NCI-H510A (cell line): ENCODE results near the gene CDH26.

Experiments
- DNase-seq: peaks from one replicate; lab custom pipeline; 2025; lab: John Stamatoyannopoulos, UW

Gene CDH26

DNA sequence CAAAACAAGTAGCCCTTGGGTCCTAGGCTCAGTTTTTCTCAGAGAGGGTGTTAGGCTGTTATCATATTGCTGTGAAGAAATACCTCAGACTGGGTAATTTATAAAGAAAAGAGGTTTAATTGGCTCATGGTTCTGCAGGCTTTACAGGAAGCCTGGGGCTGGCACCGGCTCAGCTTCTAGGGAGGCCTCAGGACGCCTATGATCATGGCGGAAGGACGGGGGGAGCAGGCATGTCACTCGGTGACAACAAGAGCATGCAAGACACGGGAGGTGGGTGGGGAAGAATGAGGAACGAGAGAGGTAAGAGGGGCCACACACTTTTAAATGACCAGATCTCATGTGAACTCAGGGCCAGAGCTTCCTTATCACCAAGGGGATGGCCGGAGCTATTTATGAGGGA lies 26.9 kb downstream of the CDH26 start:
- no peak for DNase-seq

DNA sequence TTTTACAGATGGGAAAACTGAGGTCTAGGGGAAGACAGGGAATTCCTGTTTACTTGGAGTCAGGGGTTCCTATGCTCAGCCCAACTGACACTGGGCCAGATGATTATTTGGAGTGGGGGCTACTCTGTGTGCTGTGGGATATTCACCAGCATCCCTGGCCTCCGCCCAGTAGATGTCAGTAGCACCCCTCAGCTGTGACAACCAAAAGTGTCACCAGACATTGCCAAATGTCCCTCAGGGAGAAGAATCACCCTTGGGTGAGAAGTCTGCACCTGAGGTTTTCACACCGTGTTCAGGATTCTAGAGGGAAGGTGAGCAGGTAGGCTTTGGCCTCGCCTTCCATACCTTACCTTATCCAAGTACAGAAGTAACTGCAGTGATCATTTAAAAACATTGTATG lies 27.6 kb downstream of the CDH26 start:
- no peak for DNase-seq

DNA sequence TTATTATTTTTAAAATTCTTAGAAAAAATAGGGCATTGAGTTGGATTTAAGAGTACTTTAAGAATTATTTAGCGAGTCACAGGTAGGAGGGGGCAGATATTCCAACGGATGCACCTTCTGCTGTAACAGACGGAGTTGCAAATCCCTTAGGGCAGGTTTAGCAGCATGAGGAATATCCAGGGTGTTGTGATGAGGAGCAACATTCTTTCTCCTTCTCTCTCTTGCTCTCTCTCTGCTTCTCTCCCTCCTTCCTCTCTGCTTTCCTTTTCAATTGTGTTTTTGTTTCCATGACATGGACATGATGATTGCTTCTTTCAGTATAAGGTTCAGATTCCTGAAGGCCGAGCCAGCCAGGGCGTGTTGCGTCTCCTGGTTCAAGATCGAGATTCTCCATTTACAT lies 28.9 kb downstream of the CDH26 start:
- DNase-seq = no peak

DNA sequence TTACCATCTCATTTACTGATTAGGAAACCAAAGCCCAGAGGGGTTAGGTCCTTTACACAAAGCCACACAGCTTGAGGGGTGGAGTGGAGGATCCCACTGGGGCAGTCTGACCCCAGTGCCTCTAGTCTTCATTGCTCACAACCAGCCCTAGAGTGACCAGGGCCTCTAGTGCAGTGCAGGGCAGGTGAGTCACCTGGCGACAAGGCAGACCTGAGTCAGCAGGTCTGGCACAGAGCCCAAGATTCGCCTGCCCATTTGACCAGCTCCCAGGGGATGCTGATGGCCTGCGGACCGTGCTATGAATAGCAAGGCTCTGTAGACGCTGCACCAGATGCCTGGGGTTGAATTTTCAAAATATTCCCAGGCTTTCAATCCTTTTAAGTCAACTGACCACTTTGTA lies 29.9 kb downstream of the CDH26 start:
- DNase-seq = no peak

DNA sequence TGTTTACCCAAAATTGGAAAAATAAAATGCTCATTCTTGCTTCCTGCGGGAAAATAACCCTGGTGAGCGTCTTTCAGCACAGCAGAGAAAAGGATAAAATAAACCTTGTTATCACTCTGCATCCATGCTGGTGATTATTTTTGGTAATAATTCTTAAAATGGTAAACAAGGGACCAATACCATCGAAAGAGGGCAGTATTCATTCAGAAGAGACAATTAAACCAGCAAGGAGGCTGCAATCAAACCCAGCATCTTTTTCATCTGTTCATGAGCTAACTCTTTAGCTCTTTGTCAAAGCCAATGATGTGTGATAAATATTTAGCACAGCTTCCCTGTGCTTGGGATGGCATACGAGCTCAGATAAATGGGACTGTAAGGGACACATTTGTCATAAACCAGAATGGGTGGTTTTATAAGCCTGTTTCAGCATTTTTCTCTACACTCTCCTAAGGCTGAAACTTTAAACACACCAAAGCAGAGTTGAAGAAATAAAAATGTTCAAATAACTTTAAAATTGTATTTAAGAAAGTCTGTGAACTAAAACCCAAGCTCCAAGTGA lies 34.4 kb downstream of the CDH26 start:
- no peak for DNase-seq

DNA sequence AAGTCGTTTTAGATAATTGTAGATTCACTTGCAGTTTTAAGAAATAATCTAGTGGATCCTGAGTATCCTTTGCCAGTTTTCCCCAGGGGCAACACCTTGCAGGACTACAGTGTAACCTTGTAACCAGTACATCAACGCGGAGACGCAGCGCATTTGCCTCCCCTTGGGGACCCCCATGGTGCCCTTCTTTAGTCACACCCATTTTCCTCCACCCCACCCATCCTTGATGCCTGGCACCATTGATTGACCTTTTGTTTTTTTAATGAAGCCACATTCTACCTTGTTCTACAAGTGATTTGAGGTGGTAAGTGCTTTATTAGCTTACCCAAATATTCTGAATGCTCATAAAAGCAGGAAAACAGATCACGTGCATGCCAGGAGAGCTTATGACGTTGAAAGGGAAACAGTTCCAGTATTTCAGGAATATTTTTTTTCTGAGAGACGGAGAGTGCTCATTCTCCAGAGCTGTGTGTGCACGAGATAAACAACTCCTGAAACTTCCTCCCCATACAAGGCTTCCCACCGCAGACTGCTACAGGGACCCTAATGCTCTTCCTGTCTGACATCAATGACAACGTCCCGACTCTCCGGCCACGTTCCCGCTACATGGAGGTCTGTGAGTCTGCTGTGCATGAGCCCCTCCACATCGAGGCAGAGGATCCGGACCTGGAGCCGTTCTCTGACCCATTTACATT lies 35.7 kb downstream of the CDH26 start:
- DNase-seq = no peak

DNA sequence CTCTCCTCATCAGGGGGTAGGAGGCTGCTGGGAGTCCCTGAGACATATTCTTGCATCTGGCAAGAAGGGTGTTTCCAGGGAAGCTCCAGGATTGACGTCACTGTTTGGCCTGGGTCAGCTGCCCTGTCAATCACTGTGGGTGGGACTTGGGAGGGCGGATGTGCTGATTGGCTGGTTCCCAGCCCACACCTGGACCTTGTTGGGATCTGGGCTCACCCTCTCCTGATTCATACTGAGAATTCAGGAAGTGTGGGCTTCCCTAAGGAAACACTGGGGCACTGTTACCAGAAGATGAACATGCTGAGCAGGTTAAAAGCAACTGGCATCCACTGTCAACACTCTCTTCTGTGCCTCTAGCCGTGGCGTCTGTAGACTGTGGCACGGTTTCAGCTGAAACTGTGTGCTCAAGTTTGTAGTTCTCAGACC lies 36.5 kb downstream of the CDH26 start:
- peak; percentile 22 for DNase-seq

DNA sequence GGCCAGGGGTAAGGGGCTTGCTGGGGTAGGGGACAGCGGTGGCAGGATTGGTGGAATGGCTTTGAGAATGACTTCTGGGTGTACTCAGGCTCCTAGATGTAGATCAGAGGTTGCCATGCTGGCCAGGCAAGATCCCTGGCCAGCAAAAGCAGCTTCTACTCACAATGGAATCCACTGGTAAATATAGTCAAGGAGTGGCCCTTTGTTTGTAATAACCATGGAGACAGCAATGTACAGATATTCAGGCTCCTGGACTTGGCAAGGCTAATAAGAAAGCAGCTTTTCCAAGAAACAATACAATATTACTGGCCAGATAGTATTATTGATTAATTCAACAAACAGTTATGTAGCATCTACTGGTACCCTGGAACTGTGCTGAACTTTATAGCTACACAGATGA lies 37.9 kb downstream of the CDH26 start:
- DNase-seq = no peak

DNA sequence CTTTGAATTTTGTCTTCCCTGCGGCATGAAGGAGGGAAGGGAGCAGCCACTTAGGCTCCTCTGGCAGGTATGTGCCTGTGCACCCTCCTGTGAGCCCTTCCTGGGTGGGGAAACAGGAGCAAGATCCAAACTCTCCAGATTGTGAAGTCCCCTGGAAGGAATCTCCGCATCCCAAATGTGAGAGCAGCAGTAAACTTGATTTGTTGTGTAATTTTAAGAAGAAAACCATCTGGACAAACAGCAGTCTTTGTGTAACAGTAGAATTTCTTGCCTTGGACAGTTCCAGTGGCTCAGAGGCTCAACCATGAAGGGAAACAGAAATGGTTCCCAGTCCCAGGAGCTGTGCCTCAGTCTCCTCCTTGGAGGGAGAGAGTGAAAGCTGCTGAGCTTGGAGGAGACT lies 39.7 kb downstream of the CDH26 start:
- DNase-seq = no peak

DNA sequence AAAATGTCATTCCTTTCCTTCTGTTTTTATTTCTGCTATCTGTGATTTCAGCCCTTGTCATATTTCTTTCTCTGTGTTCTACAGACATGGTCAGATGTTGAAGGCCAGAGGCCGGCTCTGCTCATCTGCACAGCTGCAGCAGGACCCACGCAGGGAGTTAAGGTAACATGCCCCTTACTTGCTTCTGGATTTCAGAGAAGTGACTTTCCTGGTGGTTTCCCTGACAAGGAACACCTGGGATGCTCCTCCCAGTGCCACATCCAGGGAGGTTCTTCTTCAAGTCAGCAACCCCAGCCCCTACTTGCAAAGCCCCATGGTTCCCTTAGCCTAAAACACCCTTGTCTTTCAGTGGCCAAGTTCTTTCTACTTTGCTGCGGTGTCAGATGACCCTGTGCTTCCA lies 41.3 kb downstream of the CDH26 start:
- no peak for DNase-seq

DNA sequence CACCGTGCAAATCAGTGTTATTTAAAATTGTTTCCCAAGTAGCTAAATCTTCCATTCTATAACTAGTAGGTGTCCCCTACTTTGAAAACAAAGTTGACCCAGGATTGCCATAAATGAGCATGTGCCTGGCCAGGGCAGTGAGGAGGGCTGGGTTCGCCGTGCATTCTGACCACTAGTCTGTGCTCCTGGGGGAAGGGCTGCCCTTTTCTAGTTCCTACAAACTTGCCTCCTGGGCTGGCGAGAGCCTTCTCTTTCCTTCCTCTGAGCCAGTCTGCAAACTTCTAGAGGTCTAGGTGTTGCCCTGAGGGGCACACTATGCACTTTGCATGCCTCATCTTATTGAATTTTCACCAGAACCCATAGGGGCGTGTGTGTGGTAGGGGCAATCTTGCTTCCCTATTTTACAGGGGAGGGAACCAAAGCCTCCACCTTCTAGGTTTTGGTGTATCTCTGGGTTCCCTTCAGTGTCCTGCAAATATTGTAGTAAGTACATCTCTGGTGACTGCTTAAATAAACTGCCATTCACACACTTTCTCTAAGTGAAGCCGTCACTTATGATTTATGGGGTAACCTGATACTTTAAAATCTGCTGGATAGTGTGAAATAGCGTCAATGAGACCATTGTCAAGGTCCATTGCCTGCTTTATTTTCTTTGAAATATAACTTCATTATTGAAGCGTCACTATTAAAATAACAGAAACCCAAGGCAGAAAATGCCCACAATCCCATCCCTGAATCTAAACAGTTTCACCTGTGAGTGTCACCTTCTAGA lies 42.2 kb downstream of the CDH26 start:
- DNase-seq = no peak

DNA sequence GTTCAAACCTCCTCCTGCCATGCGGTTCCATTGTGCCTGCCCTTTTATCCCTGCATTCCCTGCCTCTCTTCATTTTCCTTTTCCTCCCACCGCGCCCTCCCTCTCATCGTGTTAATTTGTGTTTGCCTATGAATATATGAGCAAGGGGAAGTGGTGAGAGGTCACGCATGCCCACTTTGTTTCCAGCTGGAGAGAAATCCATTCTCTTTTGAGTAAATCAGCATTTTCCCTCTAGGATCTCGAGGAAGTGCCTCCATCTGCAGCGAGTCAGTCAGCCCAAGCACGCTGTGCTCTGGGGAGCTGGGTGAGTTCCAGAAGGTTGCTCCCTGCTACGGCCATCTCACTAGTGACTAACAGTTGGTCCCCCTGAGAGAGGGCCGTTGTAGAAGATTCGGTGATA lies 42.9 kb downstream of the CDH26 start:
- no peak for DNase-seq

DNA sequence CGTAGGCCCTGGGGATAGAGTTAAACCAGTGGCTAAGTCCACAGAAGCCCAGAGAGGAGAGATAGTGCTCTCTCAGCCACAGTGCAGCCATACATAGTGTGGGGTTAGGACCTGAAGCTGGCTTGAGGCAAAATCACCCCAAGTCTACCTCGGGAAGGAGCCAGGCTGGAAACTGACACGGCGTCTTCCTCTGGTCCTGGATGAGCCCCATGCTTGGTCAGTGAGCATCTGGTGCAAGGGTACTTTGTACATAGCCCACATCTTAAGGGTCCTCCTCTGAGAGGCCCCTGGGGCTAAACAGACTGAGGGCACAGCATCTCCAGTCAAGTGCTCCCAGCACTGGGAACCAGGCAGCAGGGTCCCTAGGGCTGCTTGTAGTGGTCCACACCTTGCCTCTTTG lies 45.6 kb downstream of the CDH26 start:
- no peak for DNase-seq

DNA sequence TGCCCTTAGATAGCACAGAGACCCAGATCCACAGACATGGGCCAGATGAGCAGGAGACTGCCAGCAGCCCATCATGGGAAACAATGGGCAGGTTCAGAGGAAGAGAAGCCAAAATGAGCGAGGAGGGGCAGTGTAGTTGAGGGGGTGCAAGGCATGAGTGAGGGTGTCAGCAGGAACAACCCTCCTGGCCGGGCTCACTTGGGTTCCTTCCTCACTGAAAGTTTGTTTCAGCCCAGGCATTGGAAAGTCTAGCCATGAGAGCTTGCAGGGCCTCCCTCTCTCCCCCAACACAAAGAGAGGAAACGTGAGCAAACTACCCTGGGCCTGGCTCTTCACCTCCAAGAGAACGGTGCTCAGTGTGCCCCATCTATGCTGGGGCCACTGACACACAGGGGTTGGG lies 48.0 kb downstream of the CDH26 start:
- DNase-seq = no peak

DNA sequence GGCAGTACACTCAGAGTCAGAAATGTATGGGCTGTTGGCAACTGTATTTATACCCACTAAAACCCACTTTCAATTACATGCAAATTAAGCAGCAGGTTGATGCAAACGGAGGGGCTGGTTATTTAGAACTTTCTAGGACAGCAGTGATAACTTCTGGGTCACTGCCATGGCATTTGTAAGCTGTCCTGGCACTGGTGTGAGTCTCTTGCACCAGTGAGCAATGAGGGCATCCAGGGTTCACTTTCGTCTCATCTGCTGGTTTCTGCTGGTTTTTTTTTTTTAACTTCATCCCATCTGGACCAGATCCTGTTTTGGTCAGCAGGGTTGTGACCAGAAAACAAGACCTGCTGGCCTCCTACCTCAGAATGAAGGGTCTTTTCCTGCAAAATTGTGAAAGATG lies 49.2 kb downstream of the CDH26 start:
- no peak for DNase-seq

DNA sequence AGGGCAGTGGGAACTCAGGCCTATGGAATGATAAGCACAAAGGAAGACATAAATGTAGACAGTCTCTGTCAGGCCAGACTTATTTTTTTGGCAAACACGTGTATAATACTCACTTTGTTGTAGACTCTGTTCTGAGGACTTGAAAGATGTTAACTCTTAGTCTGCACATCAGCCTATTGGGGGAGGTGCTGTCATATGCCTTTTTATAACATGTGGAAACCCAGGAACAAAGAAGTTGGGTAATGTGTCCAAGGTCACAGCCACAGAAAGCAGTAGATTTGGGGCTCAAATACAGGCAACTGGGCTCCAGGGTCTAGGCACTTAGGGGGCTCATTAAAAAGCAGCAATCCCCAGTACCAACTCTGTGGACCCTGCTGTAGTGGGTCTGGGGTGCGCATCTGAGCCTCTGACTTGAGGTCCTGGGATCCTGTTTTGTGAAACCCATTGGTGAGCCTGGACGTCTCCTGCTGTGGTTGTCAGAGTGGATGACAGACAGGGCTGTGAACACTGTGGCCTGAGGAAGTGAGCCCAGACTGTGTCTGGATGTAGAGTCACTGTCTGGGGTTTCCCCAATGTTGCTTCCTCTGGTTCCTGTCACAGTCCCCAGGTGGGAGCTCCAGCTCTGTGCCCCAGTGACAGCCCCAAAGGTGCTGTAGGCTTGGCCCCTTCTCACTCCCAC lies 50.0 kb downstream of the CDH26 start:
- DNase-seq = no peak

DNA sequence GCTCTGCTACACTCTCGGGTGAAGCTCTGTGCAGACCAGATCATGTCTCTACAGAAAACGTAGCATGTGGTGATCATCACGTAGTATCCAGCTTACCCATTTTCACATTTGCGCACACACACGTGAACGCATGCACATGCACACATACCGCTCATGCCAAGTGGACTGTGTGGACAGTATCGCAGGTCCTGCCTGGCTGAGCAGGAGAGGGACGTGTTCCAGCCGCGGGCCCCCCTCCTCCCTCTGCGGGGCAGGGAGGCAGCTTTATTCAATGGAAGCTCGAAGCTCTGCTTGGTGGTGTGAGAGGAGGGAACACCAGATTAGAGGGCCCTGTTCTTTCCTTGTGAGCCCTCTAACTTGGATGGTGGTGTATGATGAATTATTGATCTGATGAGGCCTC lies 51.1 kb downstream of the CDH26 start:
- no peak for DNase-seq

DNA sequence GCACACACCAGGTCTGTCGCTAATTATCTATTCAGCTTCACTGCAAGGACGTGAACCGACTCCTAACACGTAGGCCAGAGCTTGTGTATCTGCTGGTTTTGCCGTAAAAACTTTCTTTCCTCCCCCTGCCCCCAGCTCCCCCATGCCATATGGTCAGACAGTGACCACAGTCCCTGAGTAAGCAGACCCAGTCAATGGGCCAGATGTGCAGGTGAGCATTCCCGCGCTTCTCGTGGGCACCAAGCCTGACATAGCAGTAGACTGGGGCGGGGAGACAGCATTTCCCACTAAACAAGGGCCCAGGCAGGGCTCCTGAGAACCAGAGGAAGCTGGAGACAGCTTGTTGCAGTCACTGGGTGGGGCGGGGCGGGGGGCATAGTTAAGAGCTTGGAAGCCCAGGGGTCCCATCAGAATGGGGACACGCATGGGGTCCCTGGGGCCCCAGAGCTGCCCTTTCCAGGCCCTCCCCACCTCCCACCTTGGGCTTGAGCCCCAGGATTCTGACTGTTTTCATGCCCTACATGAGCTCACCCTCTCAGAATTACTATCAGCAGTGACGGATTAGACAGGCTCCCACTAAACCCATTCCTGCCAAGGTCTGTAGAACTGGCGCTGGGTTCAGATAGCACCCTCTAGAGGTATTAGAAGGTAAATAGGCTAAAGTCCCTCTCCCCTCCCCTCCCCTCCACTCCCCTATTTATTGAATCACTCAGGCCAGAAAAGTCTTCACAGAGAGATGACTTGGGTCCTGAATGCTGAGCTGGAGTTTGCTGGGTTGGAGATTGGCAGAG lies 51.8 kb downstream of the CDH26 start:
- no peak for DNase-seq

DNA sequence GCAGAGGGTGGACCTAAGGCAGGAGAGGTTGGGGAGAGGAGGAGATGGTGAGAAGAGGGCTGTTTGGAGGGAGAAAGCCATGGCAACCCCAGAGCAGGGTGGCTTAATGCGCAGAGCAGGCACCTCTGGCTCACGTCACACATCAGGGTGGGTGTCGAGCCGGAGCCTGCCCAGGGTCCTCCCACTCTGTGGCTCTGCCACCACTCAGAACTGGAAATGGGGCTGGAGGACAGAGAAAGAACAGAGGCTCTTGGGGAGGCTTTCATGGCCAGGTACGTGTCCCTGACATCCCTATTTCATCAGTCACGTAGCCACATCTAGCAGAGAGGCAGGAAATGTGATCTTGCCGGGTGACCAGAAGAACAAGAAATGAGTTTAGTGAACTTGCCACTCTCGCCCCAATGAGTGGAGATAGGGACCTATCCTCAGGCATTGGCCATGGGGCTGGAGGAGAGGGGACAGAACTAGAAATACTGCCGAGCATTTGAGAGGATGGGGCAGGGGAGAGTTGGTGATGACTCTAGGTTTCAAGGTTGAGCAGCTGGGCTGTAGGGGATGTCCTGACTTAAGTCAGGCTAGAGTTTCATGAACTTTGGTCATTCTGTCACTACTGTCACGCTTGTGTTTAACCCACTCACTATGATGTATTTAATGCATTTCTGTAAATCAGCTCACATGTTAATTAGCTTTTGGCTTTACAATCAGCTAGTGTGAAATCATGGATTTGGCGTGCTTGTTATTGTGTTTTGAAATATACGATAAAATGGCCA lies 52.7 kb downstream of the CDH26 start:
- DNase-seq = no peak

DNA sequence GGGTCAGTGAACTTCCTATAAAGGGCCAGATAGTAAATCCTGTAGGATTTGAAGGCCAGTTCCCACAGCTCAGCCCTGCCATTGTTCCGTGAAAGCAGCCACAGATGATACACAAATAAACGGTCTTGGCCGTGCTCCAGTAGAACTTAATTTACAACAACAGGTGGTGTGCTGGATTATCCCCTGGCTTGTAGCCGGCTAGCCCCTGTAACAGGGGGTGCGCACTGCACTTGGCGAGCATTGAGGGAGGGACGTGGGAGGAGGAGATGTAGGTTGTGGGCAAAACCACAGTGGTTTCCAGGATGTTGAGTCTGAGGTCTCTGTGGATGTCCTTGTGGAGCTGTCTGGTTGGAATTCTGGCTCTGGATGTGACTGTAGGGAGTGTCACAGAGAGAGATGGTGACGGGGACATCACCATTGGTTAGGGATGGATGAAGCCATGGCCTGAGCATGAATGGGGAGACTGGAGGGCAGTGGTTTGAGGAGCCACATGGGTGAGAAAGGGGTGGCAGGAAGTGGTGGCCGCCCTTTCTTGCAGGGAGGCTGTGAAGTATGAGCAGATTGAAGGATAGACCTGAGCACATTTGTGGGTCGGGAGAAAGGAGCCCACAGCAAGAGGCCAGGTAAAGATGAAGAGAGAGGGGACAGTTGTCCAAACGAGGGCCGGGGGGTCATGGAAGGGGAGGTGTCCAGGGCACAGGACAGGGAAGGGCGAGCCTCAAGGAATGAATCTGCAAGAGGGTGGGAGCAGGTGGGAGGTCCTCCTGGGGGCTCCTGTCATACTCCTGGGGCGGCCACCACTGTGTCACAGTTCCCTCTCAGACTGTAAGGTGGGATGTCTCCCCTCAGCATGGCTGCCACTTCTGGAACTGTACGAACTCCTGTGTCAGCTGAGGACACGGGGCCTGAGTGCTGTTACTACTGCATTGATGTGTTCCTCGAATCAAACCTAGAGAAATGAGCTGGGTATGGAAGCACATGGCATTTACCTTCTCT lies 53.6 kb downstream of the CDH26 start:
- DNase-seq = peak; percentile 44
